HEK293 (cell line): ENCODE measurements around the gene COX20.

Experiments used
- CTCF ChIA-PET: fragments of 350-600 bp; formaldehyde crosslinking; extraction: SDS; loops from one replicate; lab custom pipeline; 2021; ENCODE audit warnings: antibody characterized with exemption; lab: Yijun Ruan, JAX
- POLR2A ChIA-PET: fragments of 300-600 bp; formaldehyde crosslinking; extraction: SDS; loops from one replicate; lab custom pipeline; 2020; ENCODE audit warnings: antibody characterized with exemption, inconsistent platforms; lab: Yijun Ruan, JAX
- H3K27ac ChIP-seq: fragments of 200-500 bp; sonication (Bioruptor generic); 2 replicates; pipeline ENCODE4 v1.5.1; 2014; ENCODE audit warnings: low read depth, low read length, control low read depth, inconsistent platforms; ENCODE audit errors: extremely low read depth
- H3K36me3 ChIP-seq, 2 experiments: fragments of 200-500 bp in 1 of 2; sonication (Bioruptor generic) in 1 of 2; 1 replicate in 1 of 2; 2 replicates in 1 of 2; pipeline ENCODE4 v1.5.1; 2014 to 2017; ENCODE audit warnings: inconsistent platforms in 2 of 2, low read length in 2 of 2; ENCODE audit not compliant: control insufficient read depth in 2 of 2, insufficient read depth in 1 of 2
- H3K4me1 ChIP-seq: fragments of 200-500 bp; sonication (Bioruptor generic); 2 replicates; pipeline ENCODE4 v1.5.1; 2014; ENCODE audit warnings: mild to moderate bottlenecking, low read length, inconsistent platforms; ENCODE audit not compliant: control insufficient read depth, insufficient read depth
- H3K4me3 ChIP-seq: 2 replicates; pipeline ENCODE4 v1.5.1; 2011; ENCODE audit warnings: low read depth, mild to moderate bottlenecking, control low read depth, low read length, moderate library complexity
- H3K9me3 ChIP-seq: fragments of 200-500 bp; sonication (Bioruptor generic); 2 replicates; pipeline ENCODE4 v1.5.1; 2014; ENCODE audit warnings: low read depth, low read length, inconsistent platforms; ENCODE audit not compliant: control insufficient read depth, insufficient read depth
- FEZF1 ChIP-seq: fragments of 450-650 bp; formaldehyde crosslinking; IDR thresholded peaks from 2 replicates; pipeline ENCODE4 v1.5.1; 2016; ENCODE audit warnings: missing biosample characterization, missing genetic modification characterization
- GLI4 ChIP-seq: fragments of 450-650 bp; formaldehyde crosslinking; IDR thresholded peaks from 2 replicates; pipeline ENCODE4 v1.5.1; 2016; ENCODE audit warnings: missing biosample characterization, missing genetic modification characterization
- SP3 ChIP-seq: fragments of 450-650 bp; formaldehyde crosslinking; IDR thresholded peaks from 2 replicates; pipeline ENCODE4 v1.5.1; 2016; ENCODE audit warnings: missing biosample characterization, missing genetic modification characterization
- ZEB2 ChIP-seq: fragments of 450-650 bp; formaldehyde crosslinking; IDR thresholded peaks from 2 replicates; pipeline ENCODE4 v1.5.1; 2016; ENCODE audit warnings: missing biosample characterization, missing genetic modification characterization
- ZFP3 ChIP-seq: fragments of 450-650 bp; formaldehyde crosslinking; IDR thresholded peaks from 2 replicates; pipeline ENCODE4 v1.5.1; 2016; ENCODE audit warnings: low read depth, missing biosample characterization, missing genetic modification characterization
- ZNF169 ChIP-seq: fragments of 450-650 bp; formaldehyde crosslinking; IDR thresholded peaks from 2 replicates; pipeline ENCODE4 v1.5.1; 2016; ENCODE audit warnings: missing biosample characterization, missing genetic modification characterization
- ZNF350 ChIP-seq: fragments of 450-650 bp; formaldehyde crosslinking; IDR thresholded peaks from 2 replicates; pipeline ENCODE4 v1.5.0; 2017; ENCODE audit warnings: missing biosample characterization, mild to moderate bottlenecking, missing genetic modification characterization
- ZNF394 ChIP-seq: fragments of 450-650 bp; formaldehyde crosslinking; IDR thresholded peaks from 2 replicates; pipeline ENCODE4 v1.5.1; 2016; ENCODE audit warnings: missing biosample characterization, missing genetic modification characterization, mild to moderate bottlenecking, moderate library complexity, borderline replicate concordance
- ZNF416 ChIP-seq: fragments of 450-650 bp; formaldehyde crosslinking; IDR thresholded peaks from 2 replicates; pipeline ENCODE4 v1.5.1; 2016; ENCODE audit warnings: missing biosample characterization, missing genetic modification characterization
- ZNF560 ChIP-seq: fragments of 450-650 bp; formaldehyde crosslinking; IDR thresholded peaks from 2 replicates; pipeline ENCODE4 v1.5.1; 2017; ENCODE audit warnings: missing biosample characterization, missing genetic modification characterization, borderline replicate concordance
- ZNF571 ChIP-seq: fragments of 450-650 bp; formaldehyde crosslinking; IDR thresholded peaks from 2 replicates; pipeline ENCODE4 v1.5.0; 2017; ENCODE audit warnings: missing biosample characterization, missing genetic modification characterization
- ZNF626 ChIP-seq: fragments of 450-650 bp; sonication (Bioruptor Pico); formaldehyde crosslinking; IDR thresholded peaks from 2 replicates; pipeline ENCODE4 v1.5.1; 2018; ENCODE audit warnings: missing biosample characterization, missing genetic modification characterization, inconsistent platforms
- TF ChIP-seq, protein P1 (sequence below): fragments of 450-650 bp; formaldehyde crosslinking; IDR thresholded peaks from 2 replicates; pipeline ENCODE4 v1.5.1; 2016; ENCODE audit warnings: missing biosample characterization, missing genetic modification characterization
- TF ChIP-seq, protein P2 (sequence below): fragments of 450-650 bp; formaldehyde crosslinking; IDR thresholded peaks from 2 replicates; pipeline ENCODE4 v1.5.1; 2016; ENCODE audit warnings: missing biosample characterization, missing genetic modification characterization
- TF ChIP-seq, protein P3 (sequence below): fragments of 450-650 bp; formaldehyde crosslinking; IDR thresholded peaks from 2 replicates; pipeline ENCODE4 v1.5.1; 2016; ENCODE audit warnings: missing biosample characterization, missing genetic modification characterization
- TF ChIP-seq, protein P4 (sequence below): fragments of 450-650 bp; formaldehyde crosslinking; IDR thresholded peaks from 2 replicates; pipeline ENCODE4 v1.5.1; 2017; ENCODE audit warnings: missing biosample characterization, missing genetic modification characterization

The COX20 gene

DNA sequence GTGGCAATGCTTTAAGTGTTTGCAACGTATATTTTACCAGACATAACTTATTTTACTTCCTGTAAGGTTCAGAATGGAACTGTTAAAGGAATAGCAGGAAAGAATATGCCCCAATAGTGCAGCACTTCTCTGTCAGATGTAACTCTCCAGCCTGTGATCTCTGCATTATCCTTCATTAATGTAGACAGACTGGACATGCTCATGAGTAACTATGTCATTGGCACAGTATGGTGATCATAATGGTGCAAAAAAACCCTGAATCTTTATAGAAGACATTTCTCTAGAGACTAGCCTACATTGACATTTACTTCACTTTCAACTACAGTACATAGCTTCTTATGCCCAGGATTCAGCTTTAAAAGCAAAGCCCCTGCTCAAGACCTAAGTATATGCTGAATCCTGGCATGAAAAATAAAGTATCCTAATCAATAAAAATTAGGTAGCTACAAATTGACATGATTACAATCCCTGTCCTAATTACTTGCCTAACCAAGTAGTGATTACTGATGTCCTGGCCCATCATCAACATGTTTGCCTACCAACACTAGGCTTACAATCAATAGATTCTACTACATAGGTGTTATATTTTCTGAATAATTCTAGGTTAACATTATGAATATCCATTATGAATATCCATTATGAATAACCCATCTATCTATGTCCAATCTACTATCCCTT, 13.9 kb downstream of the COX20 start (continued):
- TF ChIP-seq, protein P1, sequence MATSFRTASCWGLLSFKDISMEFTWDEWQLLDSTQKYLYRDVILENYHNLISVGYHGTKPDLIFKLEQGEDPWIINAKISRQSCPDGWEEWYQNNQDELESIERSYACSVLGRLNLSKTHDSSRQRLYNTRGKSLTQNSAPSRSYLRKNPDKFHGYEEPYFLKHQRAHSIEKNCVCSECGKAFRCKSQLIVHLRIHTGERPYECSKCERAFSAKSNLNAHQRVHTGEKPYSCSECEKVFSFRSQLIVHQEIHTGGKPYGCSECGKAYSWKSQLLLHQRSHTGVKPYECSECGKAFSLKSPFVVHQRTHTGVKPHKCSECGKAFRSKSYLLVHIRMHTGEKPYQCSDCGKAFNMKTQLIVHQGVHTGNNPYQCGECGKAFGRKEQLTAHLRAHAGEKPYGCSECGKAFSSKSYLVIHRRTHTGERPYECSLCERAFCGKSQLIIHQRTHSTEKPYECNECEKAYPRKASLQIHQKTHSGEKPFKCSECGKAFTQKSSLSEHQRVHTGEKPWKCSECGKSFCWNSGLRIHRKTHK (tag by site-specific recombination) = no peak
- TF ChIP-seq GLI4 (tag by site-specific recombination) (no peak), SP3 (tag by site-specific recombination) (no peak), ZNF350 (no peak), ZNF626 (tag by site-specific recombination) (no peak)

DNA sequence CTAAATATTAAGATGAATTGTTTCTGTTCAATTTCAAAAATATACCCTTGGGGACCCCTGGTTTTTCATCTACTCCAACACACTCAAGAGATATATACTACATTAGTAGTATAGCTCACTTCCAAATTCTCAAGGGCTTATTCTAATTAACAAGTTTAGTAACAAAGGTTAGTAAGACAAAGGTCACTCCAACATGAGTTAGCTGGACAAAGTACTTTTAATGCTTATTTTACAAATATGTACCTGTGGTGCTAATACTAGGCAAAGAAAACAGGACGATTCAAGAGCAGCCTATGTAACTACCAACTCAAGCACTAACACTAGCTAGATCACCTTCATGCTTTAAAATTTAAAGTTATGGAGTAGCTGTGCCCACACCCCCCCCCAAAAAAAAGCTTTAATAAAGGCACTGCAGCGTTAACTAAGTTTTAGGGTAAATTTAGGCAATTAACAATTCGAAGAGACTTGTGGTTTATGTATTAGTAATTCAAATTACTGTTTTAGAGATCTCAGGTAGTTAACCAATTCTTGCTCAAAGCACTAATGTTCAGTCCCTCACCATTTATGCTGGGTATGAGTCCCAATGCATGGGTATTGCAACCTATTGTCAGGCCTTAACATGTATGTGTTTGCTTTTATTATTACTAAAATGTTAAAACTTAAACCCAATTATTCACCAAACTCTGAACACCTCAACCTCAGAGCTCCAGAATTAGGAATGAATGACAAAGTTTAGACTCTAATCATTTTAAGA, 14.8 kb downstream of the COX20 start:
- ChIA-PET CTCF (interaction anchor here (1.0 to 5.4 kb wide), 3 partner anchors 11 to 192 kb away, joined by 3 to 28 read pairs (median 9); no protein-coding TSS in a partner anchor), POLR2A (interaction anchor here (0.7 to 6.6 kb wide), 6 partner anchors 9 to 121 kb away, joined by 3 to 39 read pairs (median 4); partner anchors contain the start of gene COX20)
- H3K9me3 ChIP-seq = no peaks in the 10 kb centered on the region
- peaks cover 99 to 100% of the 10 kb centered on the region in 2 experiments for H3K36me3 ChIP-seq
- no peaks in the 10 kb centered on the region for H3K4me1 ChIP-seq
- H3K27ac ChIP-seq = no peak overlapping the region
- no peak overlapping the region for H3K4me3 ChIP-seq
- 0 out of 2 replicates have a peak, but pooled peaks have one; percentile 29 for TF ChIP-seq ZNF394 (tag by site-specific recombination)
- no peak for TF ChIP-seq ZNF560 (tag by site-specific recombination)
- TF ChIP-seq, protein P2, sequence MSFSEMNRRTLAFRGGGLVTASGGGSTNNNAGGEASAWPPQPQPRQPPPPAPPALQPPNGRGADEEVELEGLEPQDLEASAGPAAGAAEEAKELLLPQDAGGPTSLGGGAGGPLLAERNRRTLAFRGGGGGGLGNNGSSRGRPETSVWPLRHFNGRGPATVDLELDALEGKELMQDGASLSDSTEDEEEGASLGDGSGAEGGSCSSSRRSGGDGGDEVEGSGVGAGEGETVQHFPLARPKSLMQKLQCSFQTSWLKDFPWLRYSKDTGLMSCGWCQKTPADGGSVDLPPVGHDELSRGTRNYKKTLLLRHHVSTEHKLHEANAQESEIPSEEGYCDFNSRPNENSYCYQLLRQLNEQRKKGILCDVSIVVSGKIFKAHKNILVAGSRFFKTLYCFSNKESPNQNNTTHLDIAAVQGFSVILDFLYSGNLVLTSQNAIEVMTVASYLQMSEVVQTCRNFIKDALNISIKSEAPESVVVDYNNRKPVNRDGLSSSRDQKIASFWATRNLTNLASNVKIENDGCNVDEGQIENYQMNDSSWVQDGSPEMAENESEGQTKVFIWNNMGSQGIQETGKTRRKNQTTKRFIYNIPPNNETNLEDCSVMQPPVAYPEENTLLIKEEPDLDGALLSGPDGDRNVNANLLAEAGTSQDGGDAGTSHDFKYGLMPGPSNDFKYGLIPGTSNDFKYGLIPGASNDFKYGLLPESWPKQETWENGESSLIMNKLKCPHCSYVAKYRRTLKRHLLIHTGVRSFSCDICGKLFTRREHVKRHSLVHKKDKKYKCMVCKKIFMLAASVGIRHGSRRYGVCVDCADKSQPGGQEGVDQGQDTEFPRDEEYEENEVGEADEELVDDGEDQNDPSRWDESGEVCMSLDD (tag by site-specific recombination) = no peak
- TF ChIP-seq ZNF571 (tag by site-specific recombination) = no peak
- TF ChIP-seq, protein P3, sequence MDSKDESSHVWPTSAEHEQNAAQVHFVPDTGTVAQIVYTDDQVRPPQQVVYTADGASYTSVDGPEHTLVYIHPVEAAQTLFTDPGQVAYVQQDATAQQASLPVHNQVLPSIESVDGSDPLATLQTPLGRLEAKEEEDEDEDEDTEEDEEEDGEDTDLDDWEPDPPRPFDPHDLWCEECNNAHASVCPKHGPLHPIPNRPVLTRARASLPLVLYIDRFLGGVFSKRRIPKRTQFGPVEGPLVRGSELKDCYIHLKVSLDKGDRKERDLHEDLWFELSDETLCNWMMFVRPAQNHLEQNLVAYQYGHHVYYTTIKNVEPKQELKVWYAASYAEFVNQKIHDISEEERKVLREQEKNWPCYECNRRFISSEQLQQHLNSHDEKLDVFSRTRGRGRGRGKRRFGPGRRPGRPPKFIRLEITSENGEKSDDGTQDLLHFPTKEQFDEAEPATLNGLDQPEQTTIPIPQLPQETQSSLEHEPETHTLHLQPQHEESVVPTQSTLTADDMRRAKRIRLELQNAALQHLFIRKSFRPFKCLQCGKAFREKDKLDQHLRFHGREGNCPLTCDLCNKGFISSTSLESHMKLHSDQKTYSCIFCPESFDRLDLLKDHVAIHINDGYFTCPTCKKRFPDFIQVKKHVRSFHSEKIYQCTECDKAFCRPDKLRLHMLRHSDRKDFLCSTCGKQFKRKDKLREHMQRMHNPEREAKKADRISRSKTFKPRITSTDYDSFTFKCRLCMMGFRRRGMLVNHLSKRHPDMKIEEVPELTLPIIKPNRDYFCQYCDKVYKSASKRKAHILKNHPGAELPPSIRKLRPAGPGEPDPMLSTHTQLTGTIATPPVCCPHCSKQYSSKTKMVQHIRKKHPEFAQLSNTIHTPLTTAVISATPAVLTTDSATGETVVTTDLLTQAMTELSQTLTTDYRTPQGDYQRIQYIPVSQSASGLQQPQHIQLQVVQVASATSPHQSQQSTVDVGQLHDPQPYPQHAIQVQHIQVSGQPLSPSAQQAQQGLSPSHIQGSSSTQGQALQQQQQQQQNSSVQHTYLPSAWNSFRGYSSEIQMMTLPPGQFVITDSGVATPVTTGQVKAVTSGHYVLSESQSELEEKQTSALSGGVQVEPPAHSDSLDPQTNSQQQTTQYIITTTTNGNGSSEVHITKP (tag by site-specific recombination) = no peak
- no peak for TF ChIP-seq ZFP3 (tag by site-specific recombination)
- TF ChIP-seq ZEB2 = 0 out of 2 replicates have a peak, but pooled peaks have one; percentile 7
- no peak for TF ChIP-seq ZNF169 (tag by site-specific recombination)
- no peak for TF ChIP-seq ZNF416 (tag by site-specific recombination)
- TF ChIP-seq, protein P4, sequence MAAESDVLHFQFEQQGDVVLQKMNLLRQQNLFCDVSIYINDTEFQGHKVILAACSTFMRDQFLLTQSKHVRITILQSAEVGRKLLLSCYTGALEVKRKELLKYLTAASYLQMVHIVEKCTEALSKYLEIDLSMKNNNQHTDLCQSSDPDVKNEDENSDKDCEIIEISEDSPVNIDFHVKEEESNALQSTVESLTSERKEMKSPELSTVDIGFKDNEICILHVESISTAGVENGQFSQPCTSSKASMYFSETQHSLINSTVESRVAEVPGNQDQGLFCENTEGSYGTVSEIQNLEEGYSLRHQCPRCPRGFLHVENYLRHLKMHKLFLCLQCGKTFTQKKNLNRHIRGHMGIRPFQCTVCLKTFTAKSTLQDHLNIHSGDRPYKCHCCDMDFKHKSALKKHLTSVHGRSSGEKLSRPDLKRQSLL (tag by site-specific recombination) = no peak
- no peak for TF ChIP-seq FEZF1 (tag by site-specific recombination)
- TF ChIP-seq, all 188 proteins: peak for 2
